Measurements from ENCODE around the gene TEKT5.

The TEKT5 gene

DNA sequence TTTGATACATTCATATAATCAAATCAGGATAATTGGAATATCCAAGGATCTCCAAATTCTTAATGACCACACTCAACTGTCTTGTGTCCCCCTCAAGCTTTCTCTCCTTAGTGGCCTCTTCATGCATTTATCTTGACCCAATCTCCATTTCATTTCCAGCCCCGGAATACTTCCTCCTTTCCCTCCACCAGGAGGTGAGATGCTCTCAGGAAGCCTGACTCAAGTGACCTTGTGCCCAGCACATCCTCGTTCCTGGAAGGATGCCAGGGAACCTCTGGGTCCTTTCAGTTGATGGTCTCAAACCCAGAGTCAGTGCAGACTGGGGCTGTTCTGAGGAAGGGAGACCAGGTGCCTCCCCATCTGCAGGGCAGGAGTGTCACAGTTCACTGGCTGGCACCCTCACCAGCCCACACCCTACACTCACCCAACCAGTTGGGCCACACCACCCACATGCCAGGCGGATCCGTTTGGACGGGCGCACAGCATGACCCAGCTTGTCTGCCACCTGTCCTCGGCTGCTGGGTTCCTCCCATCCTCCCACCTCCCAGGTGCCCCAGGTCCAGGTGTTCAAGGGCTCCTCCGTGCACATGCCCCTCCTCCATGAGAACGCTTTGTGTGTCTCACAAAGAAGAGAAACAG, 100.3 kb downstream of the TEKT5 start:
- no peak overlapping the region for H3K4me3 ChIP-seq (ENCODE audit: low read depth, low read length)
- no peak for DNase-seq (ENCODE audit: low read depth)
- TF ChIP-seq CTCF (IDR thresholded peaks at IDR 0.05; ENCODE audit: control insufficient read depth, extremely low read depth, insufficient read depth) = no peak

- H3K4me3 ChIP-seq (ENCODE audit: low read depth, low read length) = no peak overlapping the region
- no peak for TF ChIP-seq CTCF (IDR thresholded peaks at IDR 0.05; ENCODE audit: control insufficient read depth, extremely low read depth, insufficient read depth)
- no peak for DNase-seq (ENCODE audit: low read depth)
These were observed 102.1 kb downstream of the TEKT5 start for GRCh38 chr16:10592611-10593010.

- H3K4me3 ChIP-seq (ENCODE audit: low read depth, low read length) = no peak overlapping the region
- no peak for TF ChIP-seq CTCF (IDR thresholded peaks at IDR 0.05; ENCODE audit: control insufficient read depth, extremely low read depth, insufficient read depth)
- DNase-seq (ENCODE audit: low read depth) = no peak
These were observed 104.4 kb downstream of the TEKT5 start for GRCh38 chr16:10590342-10590741.

DNA sequence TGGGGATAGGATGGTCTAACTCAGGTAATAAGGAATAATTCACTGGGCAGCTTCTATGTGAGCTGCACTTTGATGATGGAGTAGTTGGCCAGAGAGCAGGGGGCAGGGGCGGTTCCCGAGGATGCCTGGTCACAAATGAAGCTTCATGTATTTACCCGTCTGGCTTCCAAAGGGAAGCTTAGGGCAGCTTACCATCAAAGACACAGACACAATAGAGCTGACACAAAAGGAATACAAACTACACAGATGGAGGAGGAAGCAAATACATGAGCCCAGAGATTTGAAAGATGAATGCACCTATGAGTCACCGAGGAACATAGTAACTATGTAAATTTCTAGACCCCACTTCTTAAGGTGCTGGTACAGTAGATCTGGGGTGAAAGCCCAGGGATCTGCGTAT, 105.6 kb downstream of the TEKT5 start:
- no peak for TF ChIP-seq CTCF (IDR thresholded peaks at IDR 0.05; ENCODE audit: control insufficient read depth, extremely low read depth, insufficient read depth)
- no peak overlapping the region for H3K4me3 ChIP-seq (ENCODE audit: low read depth, low read length)
- no peak for DNase-seq (ENCODE audit: low read depth)

- no peak overlapping the region for H3K4me3 ChIP-seq (ENCODE audit: low read depth, low read length)
- no peak for TF ChIP-seq CTCF (IDR thresholded peaks at IDR 0.05; ENCODE audit: control insufficient read depth, extremely low read depth, insufficient read depth)
- DNase-seq (ENCODE audit: low read depth) = no peak
These were observed 107.1 kb downstream of the TEKT5 start for GRCh38 chr16:10587622-10588021.

- H3K4me3 ChIP-seq (ENCODE audit: low read depth, low read length) = no peak overlapping the region
- no peak for TF ChIP-seq CTCF (IDR thresholded peaks at IDR 0.05; ENCODE audit: control insufficient read depth, extremely low read depth, insufficient read depth)
- DNase-seq (ENCODE audit: low read depth) = no peak
These were observed 109.7 kb downstream of the TEKT5 start for GRCh38 chr16:10584981-10585438.

DNA sequence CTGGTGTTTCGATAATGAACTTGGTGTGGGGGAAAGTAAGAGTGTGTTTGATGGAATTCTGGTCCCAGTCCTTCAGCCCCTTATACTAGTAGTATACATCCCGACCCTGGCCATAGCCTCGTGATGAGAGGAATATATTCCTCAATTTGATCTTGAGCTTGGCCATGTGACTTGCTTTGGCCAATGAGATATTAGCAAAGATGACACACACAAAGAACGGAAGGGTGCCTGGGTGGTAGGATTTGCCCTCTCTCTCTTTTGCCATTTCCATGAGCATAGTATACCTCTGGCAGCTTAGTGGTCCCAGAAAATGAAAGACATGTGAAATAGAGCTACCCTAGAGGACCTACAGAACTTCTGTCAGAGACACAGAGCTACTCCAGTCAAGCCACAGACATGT, 111.5 kb downstream of the TEKT5 start:
- TF ChIP-seq CTCF (IDR thresholded peaks at IDR 0.05; ENCODE audit: control insufficient read depth, extremely low read depth, insufficient read depth) = no peak
- H3K4me3 ChIP-seq (ENCODE audit: low read depth, low read length) = no peak overlapping the region
- no peak for DNase-seq (ENCODE audit: low read depth)
